Measurements from ENCODE around the gene YBX1.
"Not testable (repeated sequence)": the region's sequence is repeated elsewhere in the genome, so short reads cannot be mapped to it uniquely, and the experiment has no call there.

YBX1 gene

GRCh38 chr1:42690477-42691156 lies 8.4 kb downstream of the YBX1 start:
- no peak for DNase-seq

GRCh38 chr1:42691157-42691498 lies 8.9 kb downstream of the YBX1 start:
- DNase-seq = no peak

- DNase-seq = no peak
Observed at GRCh38 chr1:42692461-42692860, 10.2 kb downstream of the YBX1 start.

- no peak for DNase-seq
Observed at GRCh38 chr1:42692911-42693310, 10.7 kb downstream of the YBX1 start.

GRCh38 chr1:42698081-42698813 lies 16.0 kb downstream of the YBX1 start:
- DNase-seq = no peak

GRCh38 chr1:42700006-42700405 lies 17.8 kb downstream of the YBX1 start:
- DNase-seq = no peak

GRCh38 chr1:42703888-42704464 lies 21.8 kb downstream of the YBX1 start:
- no peak for DNase-seq

GRCh38 chr1:42712808-42713207 lies 30.6 kb downstream of the YBX1 start:
- not testable (repeated sequence) for DNase-seq

- DNase-seq = no peak
Observed at GRCh38 chr1:42713293-42713692, 31.1 kb downstream of the YBX1 start.

GRCh38 chr1:42714441-42714840 lies 32.2 kb downstream of the YBX1 start:
- DNase-seq = not testable (repeated sequence)

GRCh38 chr1:42720868-42721267 lies 38.6 kb downstream of the YBX1 start:
- no peak for DNase-seq

- no peak for DNase-seq
Observed at GRCh38 chr1:42721926-42722325, 39.7 kb downstream of the YBX1 start.

GRCh38 chr1:42722403-42722802 lies 40.2 kb downstream of the YBX1 start:
- not testable (repeated sequence) for DNase-seq

- no peak for DNase-seq
Observed at GRCh38 chr1:42723511-42723910, 41.3 kb downstream of the YBX1 start.

GRCh38 chr1:42725820-42726219 lies 43.6 kb downstream of the YBX1 start:
- DNase-seq = not testable (repeated sequence)

GRCh38 chr1:42730002-42730401 lies 47.8 kb downstream of the YBX1 start:
- no peak for DNase-seq

GRCh38 chr1:42730988-42731387 lies 48.8 kb downstream of the YBX1 start:
- DNase-seq = no peak

- no peak for DNase-seq
Observed at GRCh38 chr1:42731585-42731984, 49.4 kb downstream of the YBX1 start.

GRCh38 chr1:42732126-42732680 lies 50.0 kb downstream of the YBX1 start:
- no peak for DNase-seq

- peak; percentile 27 for DNase-seq
Observed at GRCh38 chr1:42733415-42734200, 51.4 kb downstream of the YBX1 start.

- DNase-seq = peak; percentile 11
Observed at GRCh38 chr1:42734201-42735035, 52.2 kb downstream of the YBX1 start.

GRCh38 chr1:42735056-42735455 lies 52.8 kb downstream of the YBX1 start:
- peak; percentile 6 for DNase-seq

Measured in right forelimb (tissue), 1 donor.